IPS-20b (cell line): ENCODE results near the gene RPGR.

Experiments
- H3K27ac ChIP-seq: one replicate; pipeline ENCODE4 v1.5.1; 2013; ENCODE audit warnings: low read length
- H3K27me3 ChIP-seq: 2 replicates; pipeline ENCODE4 v1.6.1; 2013; ENCODE audit warnings: mild to moderate bottlenecking, low read length, inconsistent platforms; ENCODE audit not compliant: insufficient read depth
- H3K36me3 ChIP-seq: 2 replicates; pipeline ENCODE4 v1.6.1; 2013; ENCODE audit warnings: low read depth, mild to moderate bottlenecking, inconsistent platforms, low read length, moderate library complexity; ENCODE audit not compliant: insufficient read depth
- H3K4me1 ChIP-seq: 2 replicates; pipeline ENCODE4 v1.6.1; 2013; ENCODE audit warnings: mild to moderate bottlenecking, control low read depth, inconsistent platforms, low read length, moderate library complexity; ENCODE audit not compliant: insufficient read depth
- H3K4me3 ChIP-seq: 2 replicates; pipeline ENCODE4 v1.5.1; 2013; ENCODE audit warnings: mild to moderate bottlenecking, low read length, inconsistent platforms
- H3K9ac ChIP-seq: 2 replicates; pipeline ENCODE4 v1.6.1; 2013; ENCODE audit warnings: low read depth, mild to moderate bottlenecking, inconsistent platforms, low read length, moderate library complexity
- H3K9me3 ChIP-seq: 2 replicates; pipeline ENCODE4 v1.6.1; 2013; ENCODE audit warnings: mild to moderate bottlenecking, low read depth, low read length, inconsistent platforms; ENCODE audit not compliant: insufficient read depth

RPGR gene

GRCh38 chrX:38247051-38247450, 80.3 kb downstream of the RPGR start:
- Histone ChIP-seq H3K27me3 (no peaks in the 10 kb centered on the region), H3K4me1 (no peaks in the 10 kb centered on the region), H3K4me3 (no peak overlapping the region), H3K9ac (no peak overlapping the region), H3K27ac (no peak overlapping the region), H3K36me3 (no peaks in the 10 kb centered on the region), H3K9me3 (no peaks in the 10 kb centered on the region)

- H3K9ac ChIP-seq: no peak overlapping the region
Measured at GRCh38 chrX:38240541-38240940, 86.8 kb downstream of the RPGR start.

GRCh38 chrX:38236901-38237615, 90.3 kb downstream of the RPGR start:
- Histone ChIP-seq H3K9ac (no peak overlapping the region), H3K27ac (no peak overlapping the region), H3K4me1 (no peaks in the 10 kb centered on the region), H3K9me3 (no peaks in the 10 kb centered on the region), H3K27me3 (no peaks in the 10 kb centered on the region), H3K4me3 (no peak overlapping the region), H3K36me3 (no peaks in the 10 kb centered on the region)

More at GRCh38 chrX:38240541-38240940, 86.8 kb downstream of the RPGR start:
- Histone ChIP-seq H3K4me1 (no peaks in the 10 kb centered on the region), H3K27me3 (no peaks in the 10 kb centered on the region), H3K27ac (no peak overlapping the region), H3K9me3 (no peaks in the 10 kb centered on the region), H3K4me3 (no peak overlapping the region), H3K36me3 (no peaks in the 10 kb centered on the region)

GRCh38 chrX:38233891-38234667, 93.2 kb downstream of the RPGR start:
- H3K4me3 ChIP-seq: no peak overlapping the region
- H3K27ac ChIP-seq: no peak overlapping the region
- no peaks in the 10 kb centered on the region for H3K36me3 ChIP-seq
- no peaks in the 10 kb centered on the region for H3K9me3 ChIP-seq
- H3K9ac ChIP-seq: no peak overlapping the region
- H3K4me1 ChIP-seq: no peaks in the 10 kb centered on the region
- H3K27me3 ChIP-seq: no peaks in the 10 kb centered on the region

- Histone ChIP-seq H3K36me3 (no peaks in the 10 kb centered on the region), H3K27ac (no peak overlapping the region)
Measured at GRCh38 chrX:38232079-38232686, 95.1 kb downstream of the RPGR start.

GRCh38 chrX:38225093-38225492, 102.2 kb downstream of the RPGR start:
- H3K9me3 ChIP-seq: no peaks in the 10 kb centered on the region
- H3K9ac ChIP-seq: no peak overlapping the region
- H3K27ac ChIP-seq: no peak overlapping the region
- H3K27me3 ChIP-seq: peaks cover 24% of the 10 kb centered on the region
- H3K4me3 ChIP-seq: no peak overlapping the region
- no peaks in the 10 kb centered on the region for H3K36me3 ChIP-seq
- H3K4me1 ChIP-seq: no peaks in the 10 kb centered on the region; the same call in 1 of the 2 replicates

More at GRCh38 chrX:38232079-38232686, 95.1 kb downstream of the RPGR start:
- Histone ChIP-seq H3K9me3 (no peaks in the 10 kb centered on the region), H3K9ac (no peak overlapping the region), H3K4me3 (no peak overlapping the region), H3K27me3 (no peaks in the 10 kb centered on the region), H3K4me1 (no peaks in the 10 kb centered on the region; the same call in 1 of the 2 replicates)

- H3K4me1 ChIP-seq: no peaks in the 10 kb centered on the region; the same call in 1 of the 2 replicates
Measured at GRCh38 chrX:38224160-38224559, 103.1 kb downstream of the RPGR start.

GRCh38 chrX:38221391-38221929, 105.8 kb downstream of the RPGR start:
- Histone ChIP-seq H3K9ac (no peak overlapping the region), H3K4me1 (no peaks in the 10 kb centered on the region), H3K4me3 (peak overlapping the region; percentile 66), H3K9me3 (no peaks in the 10 kb centered on the region), H3K27ac (no peak overlapping the region), H3K27me3 (peaks cover 42% of the 10 kb centered on the region), H3K36me3 (no peaks in the 10 kb centered on the region)

More at GRCh38 chrX:38224160-38224559, 103.1 kb downstream of the RPGR start:
- Histone ChIP-seq H3K27me3 (peaks cover 34% of the 10 kb centered on the region), H3K27ac (no peak overlapping the region), H3K36me3 (no peaks in the 10 kb centered on the region), H3K4me3 (no peak overlapping the region), H3K9me3 (no peaks in the 10 kb centered on the region), H3K9ac (no peak overlapping the region)

- Histone ChIP-seq H3K4me1 (no peaks in the 10 kb centered on the region), H3K36me3 (no peaks in the 10 kb centered on the region), H3K27ac (no peak within 1 kb of the TSS), H3K9ac (peak within 1 kb of the TSS; percentile 27; the same call in 1 of the 2 replicates), H3K9me3 (no peaks in the 10 kb centered on the region), H3K4me3 (peak within 1 kb of the TSS; percentile 66), H3K27me3 (peaks cover 42% of the 10 kb centered on the region)
Measured at GRCh38 chrX:38220415-38221390, 106.6 kb downstream of the RPGR start, which contains the start of gene SRPX. Gene SRPX (minus strand): TSS chrX:38220871. CDS start chrX:38220792, 79 bp downstream.

- no peak overlapping the region for H3K9ac ChIP-seq
Measured at GRCh38 chrX:38220024-38220414, 107.3 kb downstream of the RPGR start.

More at GRCh38 chrX:38220024-38220414, 107.3 kb downstream of the RPGR start:
- Histone ChIP-seq H3K4me1 (no peaks in the 10 kb centered on the region), H3K9me3 (no peaks in the 10 kb centered on the region), H3K4me3 (peak overlapping the region; percentile 66), H3K36me3 (no peaks in the 10 kb centered on the region), H3K27me3 (peaks cover 42% of the 10 kb centered on the region), H3K27ac (no peak overlapping the region)
